GM18508 (cell line): ENCODE measurements around the gene NINJ2.
"Not testable (repeated sequence)": the region's sequence is repeated elsewhere in the genome, so short reads cannot be mapped to it uniquely, and the experiment has no call there.

Experiments used
- ATAC-seq: cut with Tn5 transposase; IDR thresholded peaks from one replicate; pipeline ENCODE4 v1.9.1; 2021; ENCODE audit warnings: moderate number of reproducible peaks; ENCODE audit not compliant: insufficient read depth, unreplicated experiment

Gene NINJ2

DNA sequence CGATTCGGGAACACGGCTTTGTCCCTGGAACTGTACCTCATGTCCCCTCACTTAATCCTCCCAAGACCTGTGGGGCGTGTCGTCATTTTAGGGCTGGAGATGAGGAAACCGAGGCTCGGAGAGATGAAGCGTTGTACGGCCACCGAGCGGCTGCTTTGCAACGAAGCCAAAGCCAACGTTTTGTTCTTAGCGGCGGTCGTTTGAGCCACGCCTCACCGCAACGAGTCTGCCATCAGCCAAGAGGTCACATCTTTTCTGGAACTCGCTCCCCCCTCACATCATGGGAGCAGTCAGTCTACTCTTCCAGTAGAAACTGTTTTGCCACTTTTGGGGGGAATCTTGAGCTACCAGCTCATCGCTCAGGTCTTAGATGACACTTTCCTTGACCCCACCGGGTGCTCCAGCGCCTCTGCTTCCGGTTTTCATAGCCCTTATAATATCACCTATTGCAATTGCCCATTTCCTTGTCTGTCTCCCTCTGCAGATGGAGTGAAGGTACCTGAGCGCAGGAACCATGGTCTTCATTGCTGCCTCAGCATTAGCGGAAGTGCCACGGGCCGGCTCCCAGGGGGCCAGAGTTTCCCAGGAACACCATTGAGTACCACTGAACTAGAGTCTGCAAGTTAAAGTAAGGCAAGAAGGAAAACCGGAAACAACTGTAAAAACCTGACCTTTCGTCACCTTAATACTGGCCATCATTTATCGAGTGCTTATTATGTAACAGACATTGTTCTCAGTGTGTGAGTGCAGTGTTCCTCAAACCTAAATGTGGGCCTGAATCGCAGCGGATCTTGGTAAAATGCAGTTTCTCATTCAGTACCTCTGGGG, 19.6 kb downstream of the NINJ2 start:
- ATAC-seq = no peak

DNA sequence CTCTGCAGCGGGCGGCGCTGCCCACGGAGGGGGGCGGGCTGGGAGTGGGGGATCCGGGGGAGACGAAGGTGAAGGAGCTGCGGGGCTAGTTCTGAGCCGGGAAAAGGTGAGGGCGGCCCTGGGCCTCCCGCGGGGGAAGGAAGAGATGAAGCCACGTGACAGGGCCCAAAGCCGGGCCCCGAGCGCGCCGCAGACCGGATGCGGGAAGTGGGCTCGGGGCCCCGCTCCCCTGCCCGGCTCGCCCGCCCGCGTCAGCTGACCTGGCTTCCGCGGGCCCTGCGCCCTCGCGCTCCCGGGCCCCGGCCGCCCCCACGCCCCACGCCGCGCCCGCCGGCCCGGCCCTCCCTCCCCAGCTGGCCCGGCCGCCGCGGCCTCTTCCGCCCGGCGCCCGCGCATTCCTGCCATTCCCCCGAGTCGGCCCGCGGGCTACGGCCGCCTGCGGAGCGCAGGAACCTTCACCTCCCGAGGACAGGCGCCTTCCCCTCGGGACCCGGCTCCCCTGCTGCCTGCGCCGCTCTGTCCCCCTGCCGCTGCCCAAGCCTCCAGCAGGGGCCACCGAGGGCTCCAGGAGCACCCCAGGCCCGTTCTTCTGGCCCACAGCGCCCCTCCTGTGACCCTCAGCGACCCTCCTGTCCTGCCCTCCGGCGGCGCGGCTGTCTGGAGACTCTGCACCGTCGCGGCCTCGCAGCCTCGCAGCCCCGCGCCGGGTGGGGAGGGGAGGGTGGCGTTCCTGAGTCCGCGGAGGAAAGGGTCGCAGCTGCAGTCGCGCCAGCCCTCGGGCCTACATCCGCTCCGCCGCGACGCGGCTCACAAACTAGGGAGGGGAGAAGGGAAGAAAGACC, 20.4 kb downstream of the NINJ2 start:
- no peak for ATAC-seq

GRCh38 chr12:641321-641720, 21.9 kb downstream of the NINJ2 start:
- not testable (repeated sequence) for ATAC-seq

GRCh38 chr12:640773-641172, 22.5 kb downstream of the NINJ2 start:
- ATAC-seq = no peak

DNA sequence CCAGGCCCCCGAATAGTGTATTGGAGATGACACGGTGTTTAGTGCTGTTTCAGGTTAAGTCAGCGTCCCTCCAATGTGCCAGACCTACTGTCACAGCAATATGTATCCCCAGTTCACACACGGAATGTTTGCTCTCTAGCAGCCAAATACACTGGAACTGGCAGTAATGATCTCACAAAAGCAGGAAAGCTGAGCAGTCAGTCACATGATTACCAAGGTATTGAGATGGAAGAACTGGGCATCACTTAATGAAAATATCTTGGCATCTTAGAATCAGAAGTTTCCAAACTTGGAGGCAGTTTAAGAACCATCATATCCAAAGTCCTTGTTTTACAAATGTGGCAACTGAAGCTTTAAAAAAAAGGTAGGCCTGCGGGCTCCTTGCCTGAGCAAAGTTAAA, 23.3 kb downstream of the NINJ2 start:
- no peak for ATAC-seq

DNA sequence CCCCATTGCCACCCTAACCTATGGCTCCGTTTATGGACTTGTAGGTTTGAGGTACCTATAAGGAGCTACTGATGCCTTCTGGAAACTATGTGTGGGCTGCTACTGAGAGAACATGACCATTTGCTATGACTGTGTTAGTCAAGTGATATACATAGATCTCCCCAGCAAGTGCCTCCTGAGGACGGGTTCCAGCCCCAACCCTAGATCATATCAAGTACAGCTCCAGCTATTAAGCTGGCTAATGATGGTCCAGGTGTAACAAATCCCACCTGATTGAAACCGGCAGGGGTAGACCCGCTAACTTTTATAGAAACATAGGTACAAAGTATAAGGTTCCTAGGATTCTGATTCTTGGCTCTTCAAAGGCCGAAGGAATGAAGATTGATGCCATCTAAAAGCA, 23.7 kb downstream of the NINJ2 start:
- ATAC-seq = no peak

- no peak for ATAC-seq
Measured at GRCh38 chr12:638953-639557, 24.2 kb downstream of the NINJ2 start.

- ATAC-seq = no peak
Measured at GRCh38 chr12:636632-637031, 26.6 kb downstream of the NINJ2 start.

DNA sequence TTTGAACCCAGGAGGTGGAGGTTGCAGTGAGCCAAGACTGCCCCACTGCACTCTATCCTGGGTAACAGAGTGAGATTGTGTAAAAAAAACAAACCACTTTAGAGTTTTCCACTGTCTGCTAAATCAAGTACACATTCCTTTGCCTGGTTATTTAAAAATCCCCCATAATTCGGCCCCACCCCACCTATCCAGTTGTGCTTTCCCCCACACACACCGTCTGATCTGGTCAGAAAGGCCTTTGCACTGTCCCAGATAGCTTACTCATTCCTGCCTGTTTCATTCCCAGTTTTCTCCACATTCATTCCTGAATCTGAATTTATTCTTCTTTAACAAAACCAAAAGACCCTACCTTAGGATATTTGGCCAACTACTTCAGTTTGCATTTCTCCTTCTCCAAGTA, 29.5 kb downstream of the NINJ2 start:
- ATAC-seq = no peak

DNA sequence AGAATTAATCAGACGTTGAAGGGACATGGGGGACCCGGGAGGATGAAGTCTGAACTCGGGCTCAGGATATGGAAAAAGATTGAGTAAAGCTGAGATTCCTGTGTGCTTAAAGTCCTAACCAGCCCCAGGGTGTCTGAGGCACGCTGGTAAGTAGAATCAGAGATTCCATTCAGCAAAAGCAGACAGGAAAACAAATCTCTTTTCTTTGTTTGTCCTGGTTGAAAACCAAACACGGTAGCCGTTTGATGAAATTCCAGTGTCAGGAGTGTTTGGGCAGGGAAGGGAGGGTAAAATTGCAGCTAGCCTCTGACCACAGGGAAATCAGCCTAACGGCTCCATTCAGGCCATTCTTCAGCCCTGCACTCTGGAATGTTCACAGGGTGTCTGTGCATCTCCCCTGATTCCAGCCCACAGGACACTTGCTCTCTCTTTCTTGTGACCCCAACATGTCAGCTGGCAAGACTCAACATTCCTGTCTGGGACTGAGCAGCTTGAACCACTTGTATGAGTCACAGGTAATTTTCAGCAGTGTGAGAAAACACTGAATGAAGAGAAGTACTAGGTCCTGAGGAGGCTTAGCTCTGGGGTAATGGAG, 31.0 kb downstream of the NINJ2 start:
- ATAC-seq = no peak

GRCh38 chr12:630656-631632, 32.3 kb downstream of the NINJ2 start:
- no peak for ATAC-seq

DNA sequence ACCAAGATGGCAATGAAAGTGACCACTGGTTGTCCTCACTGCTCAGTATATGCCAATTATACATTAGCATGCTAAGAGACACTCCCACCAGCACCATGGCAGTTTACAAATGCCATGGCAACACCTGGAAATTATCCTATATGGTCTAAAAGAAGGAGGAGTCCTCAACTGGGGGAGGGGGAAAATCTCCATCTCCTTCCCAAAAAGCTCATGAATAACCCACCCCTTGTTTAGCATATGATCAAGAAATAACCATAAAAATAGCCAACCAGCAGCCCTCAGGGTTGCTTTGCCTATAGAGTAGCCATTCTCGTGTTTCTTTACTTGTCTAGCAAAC, 34.5 kb downstream of the NINJ2 start:
- not testable (repeated sequence) for ATAC-seq

GRCh38 chr12:627863-628741, 35.1 kb downstream of the NINJ2 start:
- ATAC-seq = no peak

- ATAC-seq = no peak
Measured at GRCh38 chr12:627285-627684, 36.0 kb downstream of the NINJ2 start.

GRCh38 chr12:625998-626397, 37.2 kb downstream of the NINJ2 start:
- ATAC-seq = no peak

- no peak for ATAC-seq
Measured at GRCh38 chr12:623865-624372, 39.3 kb downstream of the NINJ2 start.

DNA sequence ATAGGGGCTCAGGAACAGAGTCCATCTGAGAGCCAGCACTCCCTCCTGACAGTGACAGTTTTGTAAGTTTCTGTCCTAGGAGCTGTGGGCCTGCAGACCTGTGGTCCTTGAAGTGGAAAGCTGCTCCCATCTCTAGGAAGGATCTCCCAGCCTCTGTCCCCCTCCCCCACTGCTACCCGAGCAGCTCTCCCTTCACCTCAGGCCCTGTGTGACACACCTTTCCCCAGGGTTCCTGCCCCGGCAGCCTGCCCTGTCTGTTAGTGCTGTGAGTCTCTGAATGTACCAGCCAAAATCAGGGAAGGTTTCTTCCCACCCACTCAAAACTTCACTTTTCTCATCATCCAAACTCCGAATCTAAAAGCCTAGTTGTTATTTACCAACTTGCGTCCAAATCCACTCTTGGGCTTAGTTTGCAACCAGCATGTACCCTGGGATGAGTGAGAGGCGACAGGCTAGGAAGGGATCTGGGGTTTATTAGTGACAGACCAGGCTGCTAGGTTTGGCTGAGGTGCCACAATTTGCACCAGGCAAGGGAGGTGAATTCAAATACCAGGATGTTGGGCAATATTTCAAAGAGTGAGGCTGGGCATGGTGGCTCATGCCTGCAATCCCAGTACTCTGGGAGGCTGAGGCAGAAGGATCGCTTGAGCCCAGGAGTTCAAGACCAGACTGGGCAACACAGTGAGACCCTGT, 39.9 kb downstream of the NINJ2 start:
- no peak for ATAC-seq

- ATAC-seq = no peak
Measured at GRCh38 chr12:622416-622815, 40.8 kb downstream of the NINJ2 start.
